ENCODE data around the gene MAN1B1.

GRCh38 chr9:137086531-137087408 is at the start of gene MAN1B1:
- TF ChIP-seq POLR2A (IDR thresholded peaks at IDR 0.05; ENCODE audit: low read depth, low read length) (peak; percentile 89), JUN (IDR thresholded peaks at IDR 0.05; ENCODE audit: borderline replicate concordance, insufficient read depth, insufficient read length, low read depth) (no peak), POLR2AphosphoS5 (IDR thresholded peaks at IDR 0.05; ENCODE audit: insufficient read depth, low read depth, low read length) (peak; percentile 65), CTCF (IDR thresholded peaks at IDR 0.05; ENCODE audit: extremely low read depth in 1 of 2, insufficient read depth in 1 of 2, low read depth in 1 of 2, low read length in 2 of 2) (no peak), MAX (IDR thresholded peaks at IDR 0.05; ENCODE audit: insufficient read depth, insufficient read length) (peak; percentile 90), EZH2 (IDR thresholded peaks at IDR 0.05; ENCODE audit: borderline replicate concordance, low read depth, low read length, severe bottlenecking) (no peak), FOS (IDR thresholded peaks at IDR 0.05; ENCODE audit: borderline replicate concordance, insufficient read depth, low read length) (no peak)

Data from endothelial cell of umbilical vein (primary cell).